OCI-LY1 (cell line): ENCODE data around the gene SCYGR7.
"Not testable (repeated sequence)": the region's sequence is repeated elsewhere in the genome, so short reads cannot be mapped to it uniquely, and the experiment has no call there.

Experiments used
- H2AFZ ChIP-seq: fragments of 200-600 bp; sonication (generic), shearing (Covaris generic); 2 replicates; pipeline ENCODE4 v1.6.0; 2014; ENCODE audit warnings: antibody characterized with exemption, mild to moderate bottlenecking, low read length
- H3F3A ChIP-seq: fragments of 200-600 bp; sonication (generic), shearing (Covaris generic); 2 replicates; pipeline ENCODE4 v1.6.0; 2014; ENCODE audit warnings: mild to moderate bottlenecking, antibody characterized with exemption, low read length, moderate library complexity; ENCODE audit not compliant: insufficient read depth
- H3K27ac ChIP-seq: fragments of 200-600 bp; sonication (generic); 2 replicates; pipeline ENCODE4 v1.5.1; 2014; ENCODE audit warnings: low read length, mixed run types, mild to moderate bottlenecking, low read depth; ENCODE audit not compliant: poor library complexity, severe bottlenecking
- H3K27me3 ChIP-seq: fragments of 200-600 bp; sonication (generic); 2 replicates; pipeline ENCODE4 v1.6.0; 2014; ENCODE audit warnings: antibody characterized with exemption, mild to moderate bottlenecking, low read length, moderate library complexity; ENCODE audit not compliant: insufficient read depth
- H3K36me3 ChIP-seq: fragments of 200-600 bp; sonication (generic); 2 replicates; pipeline ENCODE4 v1.6.1; 2014; ENCODE audit warnings: mild to moderate bottlenecking, antibody characterized with exemption, low read length, moderate library complexity, mixed read lengths; ENCODE audit not compliant: insufficient read depth
- H3K4me1 ChIP-seq: fragments of 200-600 bp; sonication (generic); 2 replicates; pipeline ENCODE4 v1.5.1; 2014; ENCODE audit warnings: mild to moderate bottlenecking, low read length, moderate library complexity; ENCODE audit not compliant: insufficient read depth, severe bottlenecking
- H3K4me2 ChIP-seq: fragments of 200-600 bp; sonication (generic), shearing (Covaris generic); 2 replicates; pipeline ENCODE4 v1.6.1; 2014; ENCODE audit warnings: low read length
- H3K4me3 ChIP-seq: fragments of 200-600 bp; sonication (generic); 2 replicates; pipeline ENCODE4 v1.5.1; 2014; ENCODE audit warnings: low read length, low read depth, mild to moderate bottlenecking, mixed read lengths; ENCODE audit not compliant: poor library complexity, severe bottlenecking
- H3K79me2 ChIP-seq: fragments of 200-600 bp; shearing (Covaris generic); 2 replicates; pipeline ENCODE4 v1.6.1; 2016; ENCODE audit warnings: mixed run types, low read length, mixed read lengths; ENCODE audit not compliant: insufficient read depth
- H3K9ac ChIP-seq: fragments of 200-600 bp; sonication (generic), shearing (Covaris generic); 2 replicates; pipeline ENCODE4 v1.6.1; 2014; ENCODE audit warnings: mild to moderate bottlenecking, low read length, mixed read lengths
- H3K9me2 ChIP-seq: fragments of 200-600 bp; sonication (generic), shearing (Covaris generic); 2 replicates; pipeline ENCODE4 v1.6.1; 2014; ENCODE audit warnings: low read depth, mild to moderate bottlenecking, low read length, mixed read lengths
- H3K9me3 ChIP-seq: fragments of 200-600 bp; shearing (Covaris generic); 2 replicates; pipeline ENCODE4 v1.6.1; 2014; ENCODE audit warnings: low read length, mixed read lengths
- H4K20me1 ChIP-seq: fragments of 200-600 bp; sonication (generic), shearing (Covaris generic); 2 replicates; pipeline ENCODE4 v1.6.0; 2016; ENCODE audit warnings: mild to moderate bottlenecking, low read length; ENCODE audit not compliant: insufficient read depth
- EZH2 ChIP-seq: fragments of 200-600 bp; sonication (generic), shearing (Covaris generic); IDR thresholded peaks from 2 replicates; pipeline ENCODE4 v1.8.0; 2017; ENCODE audit warnings: borderline replicate concordance, mixed run types, mild to moderate bottlenecking, antibody characterized with exemption, low read length, moderate library complexity, mixed read lengths
- TF ChIP-seq, protein P1 (sequence below): fragments of 200-600 bp; sonication (generic), shearing (Covaris generic); IDR thresholded peaks from 2 replicates; pipeline ENCODE4 v1.5.1; 2017; ENCODE audit warnings: mild to moderate bottlenecking, antibody characterized with exemption, low read length, moderate library complexity, mixed read lengths

The SCYGR7 gene

DNA sequence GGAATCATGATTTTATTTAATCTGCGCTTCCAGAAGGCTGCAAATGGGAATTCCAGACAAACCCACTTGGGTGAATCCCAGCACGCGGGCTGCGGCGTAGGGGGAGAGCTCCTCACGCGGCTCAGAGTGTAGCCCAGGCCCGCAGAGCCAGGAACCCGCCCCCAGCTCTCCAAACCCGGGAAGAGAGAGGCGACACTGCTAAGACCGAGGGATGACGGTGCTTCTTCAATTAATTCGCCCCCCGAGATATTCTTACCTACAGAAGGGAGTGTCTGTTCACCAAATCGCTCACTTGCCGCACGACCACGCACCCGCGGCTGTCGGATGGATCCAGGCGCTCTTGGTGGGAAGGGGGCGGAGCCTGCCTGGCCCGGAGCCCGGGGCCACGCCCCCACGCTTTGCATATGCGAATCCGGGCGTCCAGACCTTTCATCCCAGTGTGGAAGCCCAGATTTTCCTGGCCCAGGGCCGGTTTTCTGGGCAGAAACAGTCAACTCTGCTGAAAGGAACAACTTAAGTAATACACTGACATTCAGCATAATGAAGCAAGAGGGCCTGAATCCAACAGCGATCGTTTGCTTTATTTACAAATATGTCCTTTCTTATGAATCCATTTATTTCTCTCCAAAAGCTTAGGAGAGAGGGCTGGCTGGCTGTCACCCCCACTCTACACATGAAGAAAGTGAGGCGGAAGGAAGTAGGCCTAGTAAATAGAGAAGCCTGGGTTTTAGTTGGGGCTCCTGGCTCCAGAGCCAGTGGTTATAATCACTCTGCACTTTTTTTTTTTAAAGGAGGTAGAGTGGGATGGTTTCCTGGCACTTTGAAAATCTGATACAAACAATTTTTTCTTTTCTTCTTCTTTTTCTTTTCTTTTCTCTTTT lies 10.2 kb upstream of the SCYGR7 start, which contains the start of gene SLC19A3:
Gene SLC19A3 (minus strand): TSS at position 342 of the 881 bp plus-strand sequence. CDS start 15,710 bp downstream, outside the sequence.
- Histone ChIP-seq H3K9me2 (no peaks in the 10 kb centered on the region), H2AFZ (no peak within 1 kb of the TSS), H3K36me3 (no peaks in the 10 kb centered on the region), H3F3A (no peaks in the 10 kb centered on the region), H3K27me3 (peaks cover 3% of the 10 kb centered on the region; the same call in 1 of the 2 replicates), H3K9ac (no peak within 1 kb of the TSS), H4K20me1 (no peaks in the 10 kb centered on the region), H3K9me3 (no peaks in the 10 kb centered on the region), H3K4me2 (no peak within 1 kb of the TSS), H3K4me3 (no peak within 1 kb of the TSS), H3K79me2 (no peaks in the 10 kb centered on the region), H3K4me1 (no peaks in the 10 kb centered on the region), H3K27ac (no peak within 1 kb of the TSS)
- no peak for TF ChIP-seq EZH2
- TF ChIP-seq, protein P1, sequence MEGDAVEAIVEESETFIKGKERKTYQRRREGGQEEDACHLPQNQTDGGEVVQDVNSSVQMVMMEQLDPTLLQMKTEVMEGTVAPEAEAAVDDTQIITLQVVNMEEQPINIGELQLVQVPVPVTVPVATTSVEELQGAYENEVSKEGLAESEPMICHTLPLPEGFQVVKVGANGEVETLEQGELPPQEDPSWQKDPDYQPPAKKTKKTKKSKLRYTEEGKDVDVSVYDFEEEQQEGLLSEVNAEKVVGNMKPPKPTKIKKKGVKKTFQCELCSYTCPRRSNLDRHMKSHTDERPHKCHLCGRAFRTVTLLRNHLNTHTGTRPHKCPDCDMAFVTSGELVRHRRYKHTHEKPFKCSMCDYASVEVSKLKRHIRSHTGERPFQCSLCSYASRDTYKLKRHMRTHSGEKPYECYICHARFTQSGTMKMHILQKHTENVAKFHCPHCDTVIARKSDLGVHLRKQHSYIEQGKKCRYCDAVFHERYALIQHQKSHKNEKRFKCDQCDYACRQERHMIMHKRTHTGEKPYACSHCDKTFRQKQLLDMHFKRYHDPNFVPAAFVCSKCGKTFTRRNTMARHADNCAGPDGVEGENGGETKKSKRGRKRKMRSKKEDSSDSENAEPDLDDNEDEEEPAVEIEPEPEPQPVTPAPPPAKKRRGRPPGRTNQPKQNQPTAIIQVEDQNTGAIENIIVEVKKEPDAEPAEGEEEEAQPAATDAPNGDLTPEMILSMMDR, result no peak

DNA sequence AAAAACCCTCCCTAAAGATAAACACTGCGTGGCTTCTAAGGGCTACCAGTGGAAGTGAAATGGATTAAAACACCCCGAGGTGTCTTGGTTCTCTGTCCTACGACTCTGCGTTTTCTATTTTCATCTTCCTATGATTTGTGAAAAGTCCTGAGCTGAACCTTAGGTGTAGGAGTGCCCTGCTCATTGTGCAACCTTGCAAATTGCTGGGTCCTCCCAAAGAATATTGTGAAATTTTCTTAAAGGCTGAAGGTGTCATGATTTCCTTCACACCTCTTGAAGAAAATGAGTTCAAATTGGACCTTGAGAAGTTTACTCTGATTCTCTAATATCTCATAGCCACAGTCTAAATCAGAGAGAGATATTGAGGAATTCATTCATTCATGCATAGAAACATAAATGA lies 8.5 kb upstream of the SCYGR7 start:
- Histone ChIP-seq H3K9me3 (no peaks in the 10 kb centered on the region), H3K4me1 (no peaks in the 10 kb centered on the region), H3K9ac (no peak overlapping the region), H4K20me1 (no peaks in the 10 kb centered on the region), H3K4me2 (no peak overlapping the region), H3K4me3 (no peak overlapping the region), H3K27ac (no peak overlapping the region), H3K36me3 (no peaks in the 10 kb centered on the region), H3K79me2 (no peaks in the 10 kb centered on the region), H3F3A (no peaks in the 10 kb centered on the region), H2AFZ (no peak overlapping the region), H3K27me3 (peaks cover 3% of the 10 kb centered on the region; the same call in 1 of the 2 replicates), H3K9me2 (no peaks in the 10 kb centered on the region)
- TF ChIP-seq, protein P1, result no peak
- no peak for TF ChIP-seq EZH2

DNA sequence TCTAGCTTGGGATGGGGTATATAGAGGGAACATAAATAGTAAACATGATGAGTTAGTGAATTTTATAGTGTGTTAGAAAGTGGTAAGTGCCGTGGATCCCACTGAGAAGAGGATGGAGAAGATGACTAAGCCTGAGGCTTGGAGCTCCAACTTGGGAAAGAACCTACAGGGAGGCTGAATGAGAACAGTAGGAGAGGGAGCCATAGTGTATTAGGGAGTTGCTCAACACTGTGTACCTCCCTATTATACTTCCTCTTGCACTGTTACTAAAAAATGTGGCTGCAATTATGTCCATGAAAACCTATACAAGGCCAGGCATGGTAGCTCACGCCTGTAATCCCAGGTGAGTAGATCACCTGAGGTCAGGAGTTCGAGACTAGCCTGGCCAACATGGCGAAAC lies 7.5 kb upstream of the SCYGR7 start:
- Histone ChIP-seq H3K4me2 (no peak overlapping the region), H3F3A (no peaks in the 10 kb centered on the region), H3K9me3 (no peaks in the 10 kb centered on the region), H4K20me1 (no peaks in the 10 kb centered on the region), H3K9me2 (no peaks in the 10 kb centered on the region), H3K27ac (no peak overlapping the region), H3K9ac (no peak overlapping the region), H3K4me3 (no peak overlapping the region), H2AFZ (no peak overlapping the region), H3K27me3 (peaks cover 3% of the 10 kb centered on the region; the same call in 1 of the 2 replicates), H3K36me3 (no peaks in the 10 kb centered on the region), H3K4me1 (no peaks in the 10 kb centered on the region), H3K79me2 (no peaks in the 10 kb centered on the region)
- no peak for TF ChIP-seq EZH2
- TF ChIP-seq, protein P1, result no peak

DNA sequence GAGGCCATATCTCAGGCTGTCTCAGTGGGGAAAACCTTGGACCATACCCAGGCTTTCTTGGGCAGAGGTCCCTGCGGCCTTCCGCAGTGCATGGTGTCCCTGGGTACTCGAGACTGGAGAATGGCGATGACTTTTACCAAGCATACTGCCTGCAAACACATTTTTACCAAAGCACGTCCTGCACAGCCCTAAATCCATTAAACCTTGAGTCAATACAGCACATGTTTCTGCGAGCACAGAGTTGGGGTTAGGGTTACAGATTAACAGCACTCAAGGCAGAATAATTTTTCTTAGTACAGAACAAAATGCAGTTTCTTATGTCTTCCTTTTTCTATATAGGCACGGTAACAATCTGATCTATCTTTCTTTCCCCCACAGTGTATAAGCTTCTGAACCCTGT lies 5.3 kb upstream of the SCYGR7 start:
- H3K4me2 ChIP-seq, H3K9me2 ChIP-seq, H3K4me1 ChIP-seq, H3K9ac ChIP-seq, H3K27ac ChIP-seq, H2AFZ ChIP-seq, H4K20me1 ChIP-seq, H3K36me3 ChIP-seq, H3K4me3 ChIP-seq, H3K27me3 ChIP-seq, H3K9me3 ChIP-seq, H3K79me2 ChIP-seq, H3F3A ChIP-seq: not testable (repeated sequence)
